K562 (cell line): ENCODE data around the gene LRCH1. TPM values are rescaled to one million over a fixed set of nuclear protein-coding genes. Genes with fewer than 3 reads are reported as not detected.

Experiments
- ATAC-seq: fragments of 200-7000 bp; cut with Tn5 transposase; 3 replicates; pipeline ENCODE4 v1.9.1; 2020; ENCODE audit warnings: moderate library complexity
- BruUV-seq: library from RNA; stranded (reverse); fragments of 400-500 nt; replicated peaks from 2 replicates; lab custom pipeline; 2021; lab: Mats Ljungman, UMichigan
- CTCF ChIA-PET: fragments of 300-600 bp; formaldehyde crosslinking; extraction: SDS; loops from one replicate; lab custom pipeline; 2021; ENCODE audit warnings: low intra/inter-chr PET ratio; lab: Yijun Ruan, JAX
- POLR2A ChIA-PET: fragments of 300-600, 350-650 bp; sonication (Branson Sonifier 250); formaldehyde crosslinking; extraction: SDS; loops from one replicate; lab custom pipeline; 2021; ENCODE audit warnings: antibody characterized with exemption, inconsistent platforms; lab: Yijun Ruan, JAX
- DNase-seq, 4 experiments: peaks; one replicate each; pipeline versions ENCODE4 v3.0.0 to v3.0.0-alpha.2; 2011 to 2018; ENCODE audit warnings: low spot score in 3 of 4, mixed read lengths in 3 of 4; ENCODE audit errors: extremely low read depth in 1 of 4
- FAIRE-seq: peaks from 2 replicates; lab custom pipeline; 2011; peaks lifted over from hg19 to GRCh38; lab: Jason Lieb, UNC
- H2AFZ ChIP-seq: 2 replicates; pipeline ENCODE4 v1.6.0; 2011; ENCODE audit warnings: low read depth, low read length, control low read depth, inconsistent platforms
- H3K27ac ChIP-seq: fragments of 200-600 bp; 3 replicates; pipeline ENCODE4 v1.8.0; 2011; ENCODE audit warnings: low read depth, mild to moderate bottlenecking, control low read depth, inconsistent platforms, low read length, moderate library complexity, mixed read lengths; ENCODE audit errors: extremely low read depth
- H3K27me3 ChIP-seq, 2 experiments: fragments of 300-600 bp in 1 of 2; 2 replicates in 1 of 2; 3 replicates in 1 of 2; pipeline versions ENCODE4 v1.6.0 to v1.8.0; 2011; ENCODE audit warnings: inconsistent platforms in 2 of 2, low read length in 2 of 2, mild to moderate bottlenecking in 1 of 2, mixed read lengths in 1 of 2, moderate library complexity in 1 of 2; ENCODE audit not compliant: control insufficient read depth in 2 of 2, insufficient read depth in 2 of 2
- H3K36me3 ChIP-seq: fragments of 300-600 bp; 3 replicates; pipeline ENCODE4 v1.8.0; 2011; ENCODE audit warnings: mild to moderate bottlenecking, low read length, inconsistent platforms; ENCODE audit not compliant: control insufficient read depth, insufficient read depth
- H3K4me1 ChIP-seq, 2 experiments: fragments of 200-600 bp in 1 of 2; replicated peaks in 1 of 2; 2 replicates in 1 of 2; 3 replicates in 1 of 2; pipeline versions ENCODE4 v1.5.1 to v1.8.0; 2011; ENCODE audit warnings: inconsistent platforms in 2 of 2, low read length in 2 of 2, mild to moderate bottlenecking in 1 of 2, mixed read lengths in 1 of 2, moderate library complexity in 1 of 2; ENCODE audit not compliant: control insufficient read depth in 2 of 2, insufficient read depth in 2 of 2
- H3K4me2 ChIP-seq: 2 replicates; pipeline ENCODE4 v1.6.1; 2011; ENCODE audit warnings: low read length, control low read depth, inconsistent platforms, mixed read lengths; ENCODE audit not compliant: insufficient read depth
- H3K4me3 ChIP-seq: fragments of 200-600 bp; sonication (generic), shearing (Covaris generic); 2 replicates; pipeline ENCODE4 v1.5.1; 2016; ENCODE audit warnings: control low read depth, inconsistent platforms
- H3K79me2 ChIP-seq: fragments of 200-600 bp; 3 replicates; pipeline ENCODE4 v1.8.0; 2011; ENCODE audit warnings: low read length, inconsistent platforms; ENCODE audit not compliant: control insufficient read depth, insufficient read depth
- H3K9ac ChIP-seq, 2 experiments: 2 replicates each; pipeline versions ENCODE4 v1.6.0 to v1.6.1; 2011; ENCODE audit warnings: low read depth in 2 of 2, low read length in 2 of 2, control low read depth in 1 of 2, inconsistent platforms in 1 of 2, mild to moderate bottlenecking in 1 of 2, mixed read lengths in 1 of 2; ENCODE audit not compliant: insufficient read depth in 1 of 2
- H3K9me1 ChIP-seq: one replicate; pipeline ENCODE4 v1.6.0; 2011; ENCODE audit warnings: inconsistent platforms, mild to moderate bottlenecking, low read length, moderate library complexity; ENCODE audit not compliant: control insufficient read depth, insufficient read depth
- H3K9me3 ChIP-seq: replicated peaks from 2 replicates; pipeline ENCODE4 v1.5.1; 2011; ENCODE audit warnings: low read depth, low read length, inconsistent platforms; ENCODE audit not compliant: control insufficient read depth, insufficient read depth
- H4K20me1 ChIP-seq: replicated peaks from 2 replicates; pipeline ENCODE4 v1.6.1; 2011; ENCODE audit warnings: low read length, inconsistent platforms, mixed read lengths; ENCODE audit not compliant: control insufficient read depth, insufficient read depth
- CCAR2 ChIP-seq: fragments of 200-400 bp; formaldehyde crosslinking; IDR thresholded peaks from 2 replicates; pipeline ENCODE4 v1.6.1; 2017; ENCODE audit warnings: mild to moderate bottlenecking, low read depth, low read length
- FOSL1 ChIP-seq: fragments of 200-800 bp; sonication (Bioruptor generic); conservative IDR thresholded peaks from 2 replicates; pipeline ENCODE4 v1.6.1; 2016; ENCODE audit warnings: missing genetic modification characterization, missing compliant biosample characterization
- FUS ChIP-seq: fragments of 200-400 bp; formaldehyde crosslinking; optimal IDR thresholded peaks from 2 replicates; pipeline ENCODE3; 2017; ENCODE audit warnings: low read depth, low read length
- HIVEP1 ChIP-seq: fragments of 250-450 bp; sonication (Bioruptor Pico); IDR thresholded peaks from 2 replicates; pipeline ENCODE4 v1.4.0; 2020; ENCODE audit warnings: mild to moderate bottlenecking
- MCM7 ChIP-seq, 2 experiments: fragments of 450-650 bp; IDR thresholded peaks; 2 replicates each; pipeline ENCODE4 v1.6.1; 2016 to 2018
- SMAD4 ChIP-seq: fragments of 250-450 bp; sonication (Bioruptor Pico); conservative IDR thresholded peaks from 2 replicates; pipeline ENCODE4 v1.8.0; 2021; ENCODE audit warnings: inconsistent platforms, mild to moderate bottlenecking, moderate library complexity
- SRSF7 ChIP-seq: fragments of 200-400 bp; formaldehyde crosslinking; optimal IDR thresholded peaks from 2 replicates; pipeline ENCODE3; 2017; ENCODE audit warnings: mild to moderate bottlenecking, low read depth, low read length
- TAF1 ChIP-seq: IDR thresholded peaks from 2 replicates; pipeline ENCODE4 v1.6.1; 2011; ENCODE audit warnings: mild to moderate bottlenecking, low read length, moderate library complexity; ENCODE audit not compliant: insufficient read depth, control insufficient read depth, severe bottlenecking; ENCODE audit errors: extremely low read depth
- ZNF124 ChIP-seq: sonication (generic); formaldehyde crosslinking; IDR thresholded peaks from 2 replicates; pipeline ENCODE4 v1.8.1; 2022; ENCODE audit warnings: missing genetic modification reagents
- WGBS: fragments of 100-300 bp; shearing (Covaris generic); methylation state at CpG from one replicate; pipeline ENCODE4 v1.1.6; 2016; ENCODE audit warnings: low coverage, mixed read lengths; ENCODE audit not compliant: insufficient coverage; ENCODE audit errors: missing lambda C conversion rate; 5-methylcytosine and 5-hydroxymethylcytosine counted together
- in situ Hi-C: fragments of 300-500 bp; cut with MboI; formaldehyde crosslinking; loops from 4 replicates; pipeline ENCODE4 v1.15.0; 2018; ENCODE audit warnings: inconsistent platforms, mixed read lengths
- intact Hi-C: fragments of 100-400 bp; cut with micrococcal nuclease; formaldehyde crosslinking; loops from 2 replicates; pipeline ENCODE4 v1.14.2; 2022
- polyA plus RNA-seq, 8 experiments: library from polyadenylated mRNA; depleted of rRNA in 4 of 8; stranded (reverse) in 5 of 8; unstranded in 3 of 8; fragments of >200 nt; fragmentation: Nextera tagmentation in 2 of 8; fragmentation: Illumina TruSeq in 1 of 8; extraction: Ambion mirVana in 2 of 8; extraction: Trizol in 1 of 8; gene quantifications; 2 replicates each; pipeline versions ENCODE4 v1.2.1 to v1.2.3, GENCODE V29; 2011 to 2014; ENCODE audit warnings: inconsistent platforms in 1 of 8, missing spikeins in 1 of 8
- total RNA-seq, 7 experiments: library from RNA; depleted of rRNA in 6 of 7; stranded (reverse); fragments of >200 nt in 6 of 7; fragmentation: Illumina TruSeq in 2 of 7; extraction: Trizol in 2 of 7; gene quantifications; 2 replicates each; pipeline versions ENCODE4 v1.2.1 to v1.2.3, GENCODE V29; 2011 to 2021; ENCODE audit warnings: low replicate concordance in 1 of 7
- TF ChIP-seq, protein P1 (sequence below): fragments of 250-450 bp; sonication (Bioruptor Pico); IDR thresholded peaks from 2 replicates; pipeline ENCODE4 v1.4.0; 2020; ENCODE audit warnings: mild to moderate bottlenecking, moderate library complexity

Gene LRCH1
- total and polyA plus RNA-seq, 9 of the 15 experiments (the other 6 are each of a cell fraction or from before 2014, with no cell fraction given) = 1.1 to 6.8 (median 3.7) TPM

DNA sequence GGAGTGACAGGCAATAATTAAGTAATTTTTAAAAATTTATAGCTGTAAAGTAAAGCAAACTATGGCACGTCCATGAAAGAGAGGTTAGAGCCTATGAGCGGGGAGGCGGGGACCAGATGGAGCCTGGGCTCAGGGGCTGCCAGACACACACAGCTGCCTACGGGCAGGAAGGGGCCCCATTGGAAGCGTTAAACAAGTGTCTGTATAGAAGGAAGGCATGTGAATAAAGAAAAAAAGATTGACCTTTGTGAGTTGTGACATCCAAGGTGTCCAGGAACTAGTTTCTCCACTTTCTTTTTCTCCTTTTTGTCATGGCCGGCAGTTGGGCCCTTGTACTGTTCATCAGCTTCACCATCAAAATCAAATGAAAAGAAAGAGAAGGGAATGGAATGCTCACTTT, 56.8 kb downstream of the LRCH1 start:
- TF ChIP-seq MCM7 (IDR thresholded peaks at IDR 0.05) (no peak), HIVEP1 (CRISPR knock-in tag) (no peak), FOSL1 (tag) (no peak)
- H3K27me3 ChIP-seq = no peaks in the 10 kb centered on the region
- FAIRE-seq (no peak), DNase-seq (no peak), ATAC-seq (no peak)
- intact Hi-C loops = loop anchor here (10.0 kb wide), 1 partner anchor 115 kb away; no protein-coding TSS in a partner anchor
- in situ Hi-C loops = no loop called here
- no peak overlapping the region for H3K4me2 ChIP-seq
- ChIA-PET POLR2A (interaction anchor here (0.7 kb wide), 1 partner anchor 889 kb away, joined by 3 read pairs; no protein-coding TSS in a partner anchor), CTCF (no interaction called here)
- H3K79me2 ChIP-seq = peaks cover 12% of the 10 kb centered on the region
- H3K9me1 ChIP-seq = no peaks in the 10 kb centered on the region
- BruUV-seq = no TSS peak
- no peak overlapping the region for H3K4me3 ChIP-seq
- no peak overlapping the region for H2AFZ ChIP-seq
- WGBS = 74% methylated on average over 6 of the region's 6 CpGs
- no peaks in the 10 kb centered on the region for H3K36me3 ChIP-seq
- peaks cover 19% of the 10 kb centered on the region for H4K20me1 ChIP-seq
- peaks cover 5 to 13% of the 10 kb centered on the region in 2 experiments; a peak in 3 of 5 replicates for H3K4me1 ChIP-seq
- no peak overlapping the region for H3K9ac ChIP-seq
- H3K9me3 ChIP-seq = no peaks in the 10 kb centered on the region
- no peak overlapping the region for H3K27ac ChIP-seq

DNA sequence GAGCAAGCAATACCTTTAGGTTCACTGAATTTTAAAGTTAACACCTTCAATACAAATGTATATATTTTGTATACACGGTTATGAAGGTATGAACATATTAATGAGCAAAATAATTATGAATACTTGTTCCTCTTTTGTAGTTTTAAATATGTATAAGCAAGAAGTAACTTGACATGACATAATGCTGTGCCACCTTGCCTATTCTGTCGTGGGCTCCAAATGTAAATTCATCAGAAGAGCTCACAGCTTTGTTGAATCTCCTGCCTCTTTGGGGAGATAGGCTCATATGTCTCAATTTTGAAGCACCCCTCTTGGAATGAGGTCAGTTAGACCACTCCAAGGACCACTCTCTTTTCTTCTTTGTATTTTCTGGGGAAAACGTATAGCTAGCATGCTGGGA, 59.3 kb downstream of the LRCH1 start:
- H4K20me1 ChIP-seq = peaks cover 22% of the 10 kb centered on the region
- H3K27ac ChIP-seq = no peak overlapping the region
- BruUV-seq = no TSS peak
- DNase-seq (no peak), FAIRE-seq (no peak), ATAC-seq (no peak)
- no peak overlapping the region for H3K4me2 ChIP-seq
- CTCF ChIA-PET = no interaction called here
- no peak overlapping the region for H3K9ac ChIP-seq
- POLR2A ChIA-PET = interaction anchor here (1.5 kb wide), 1 partner anchor 10 kb away, joined by 3 read pairs; no protein-coding TSS in a partner anchor
- 16% methylated on average over 3 of the region's 3 CpGs for WGBS
- H2AFZ ChIP-seq = no peak overlapping the region
- H3K27me3 ChIP-seq = no peaks in the 10 kb centered on the region
- peaks cover 10% of the 10 kb centered on the region for H3K79me2 ChIP-seq
- no peak overlapping the region for H3K4me3 ChIP-seq
- no peaks in the 10 kb centered on the region for H3K36me3 ChIP-seq
- intact Hi-C loops = no loop called here
- no peak for TF ChIP-seq SMAD4 (CRISPR knock-in tag)
- no peak for TF ChIP-seq CCAR2
- TF ChIP-seq, protein P1, sequence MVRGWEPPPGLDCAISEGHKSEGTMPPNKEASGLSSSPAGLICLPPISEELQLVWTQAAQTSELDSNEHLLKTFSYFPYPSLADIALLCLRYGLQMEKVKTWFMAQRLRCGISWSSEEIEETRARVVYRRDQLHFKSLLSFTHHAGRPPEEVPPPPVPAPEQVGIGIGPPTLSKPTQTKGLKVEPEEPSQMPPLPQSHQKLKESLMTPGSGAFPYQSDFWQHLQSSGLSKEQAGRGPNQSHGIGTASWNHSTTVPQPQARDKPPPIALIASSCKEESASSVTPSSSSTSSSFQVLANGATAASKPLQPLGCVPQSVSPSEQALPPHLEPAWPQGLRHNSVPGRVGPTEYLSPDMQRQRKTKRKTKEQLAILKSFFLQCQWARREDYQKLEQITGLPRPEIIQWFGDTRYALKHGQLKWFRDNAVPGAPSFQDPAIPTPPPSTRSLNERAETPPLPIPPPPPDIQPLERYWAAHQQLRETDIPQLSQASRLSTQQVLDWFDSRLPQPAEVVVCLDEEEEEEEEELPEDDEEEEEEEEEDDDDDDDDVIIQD = no peak
- no peak for TF ChIP-seq FUS
- TF ChIP-seq SRSF7 = no peak
- TF ChIP-seq ZNF124 (CRISPR knock-in tag) = no peak
- no peak for TF ChIP-seq TAF1
- peaks cover 0 to 2% of the 10 kb centered on the region in 2 experiments; a peak in 1 of 5 replicates for H3K4me1 ChIP-seq
- no peaks in the 10 kb centered on the region for H3K9me1 ChIP-seq
- H3K9me3 ChIP-seq = no peaks in the 10 kb centered on the region
- in situ Hi-C loops = no loop called here
